H1 (cell line): ENCODE results near the gene LRRTM2. TPM values are rescaled to one million over a fixed set of nuclear protein-coding genes. Genes with fewer than 3 reads are reported as not detected.

ENCODE experiments used
- CTCF ChIA-PET: fragments of 300-600 bp; sonication (Branson Sonifier 250); formaldehyde crosslinking; loops from one replicate; lab custom pipeline; 2021; ENCODE audit not compliant: partially characterized antibody; lab: Charles Lee
- POLR2A ChIA-PET: fragments of 300-600 bp; sonication (Branson Sonifier 250); formaldehyde crosslinking; loops from one replicate; lab custom pipeline; 2021; ENCODE audit warnings: inconsistent platforms; ENCODE audit not compliant: partially characterized antibody; lab: Charles Lee
- DNase-seq, 2 experiments: peaks; one replicate each; pipeline versions ENCODE4 v3.0.0 to v3.0.0-alpha.2; 2010 to 2022; ENCODE audit warnings: low spot score in 2 of 2, low read depth in 1 of 2, mixed read lengths in 1 of 2
- FAIRE-seq: peaks from 2 replicates; lab custom pipeline; 2011; peaks lifted over from hg19 to GRCh38; lab: Jason Lieb, UNC
- H2AFZ ChIP-seq: 2 replicates; pipeline ENCODE4 v1.8.1; 2012; ENCODE audit warnings: low read length, inconsistent platforms
- H2AK5ac ChIP-seq: 2 replicates; pipeline ENCODE4 v1.6.1; 2013; ENCODE audit warnings: low read depth, low read length
- H2BK120ac ChIP-seq: replicated peaks from 2 replicates; pipeline ENCODE3; 2013; ENCODE audit warnings: low read depth, low read length, inconsistent platforms
- H2BK12ac ChIP-seq: 2 replicates; pipeline ENCODE4 v1.6.1; 2013; ENCODE audit warnings: low read depth, low read length
- H2BK15ac ChIP-seq: 2 replicates; pipeline ENCODE4 v1.6.1; 2013; ENCODE audit warnings: low read length
- H2BK20ac ChIP-seq: 2 replicates; pipeline ENCODE4 v1.6.1; 2013; ENCODE audit warnings: low read length
- H2BK5ac ChIP-seq: 2 replicates; pipeline ENCODE4 v1.6.1; 2013; ENCODE audit warnings: low read depth, low read length
- H3K14ac ChIP-seq: 2 replicates; pipeline ENCODE4 v1.6.1; 2013; ENCODE audit warnings: inconsistent platforms; ENCODE audit not compliant: insufficient read length
- H3K18ac ChIP-seq: 2 replicates; pipeline ENCODE4 v1.6.1; 2013; ENCODE audit warnings: low read length; ENCODE audit errors: extremely low read depth
- H3K23ac ChIP-seq: 2 replicates; pipeline ENCODE4 v1.6.1; 2013; ENCODE audit warnings: inconsistent platforms; ENCODE audit not compliant: insufficient read length
- H3K23me2 ChIP-seq: 2 replicates; pipeline ENCODE4 v1.6.1; 2013; ENCODE audit warnings: low read depth, low read length
- H3K27ac ChIP-seq: 2 replicates; pipeline ENCODE4 v1.6.1; 2011; ENCODE audit warnings: low read depth, low read length, inconsistent platforms
- H3K27me3 ChIP-seq, 4 experiments: replicated peaks in 1 of 4; 1 replicate in 1 of 4; 2 replicates in 3 of 4; pipeline versions ENCODE4 v1.6.1 to v1.8.1; 2011 to 2013; ENCODE audit warnings: low read length in 3 of 4, mild to moderate bottlenecking in 3 of 4, inconsistent platforms in 2 of 4, mixed read lengths in 2 of 4, moderate library complexity in 1 of 4; ENCODE audit not compliant: control insufficient read depth in 3 of 4, insufficient read depth in 3 of 4; ENCODE audit errors: extremely low read depth in 1 of 4
- H3K36me3 ChIP-seq, 4 experiments: 2 replicates each; pipeline versions ENCODE4 v1.6.1 to v1.8.1; 2011 to 2013; ENCODE audit warnings: mild to moderate bottlenecking in 4 of 4, low read length in 3 of 4, moderate library complexity in 2 of 4, control low read depth in 1 of 4, inconsistent platforms in 1 of 4; ENCODE audit not compliant: insufficient read depth in 4 of 4, control insufficient read depth in 2 of 4
- H3K4ac ChIP-seq: replicated peaks from 2 replicates; pipeline ENCODE3; 2013; ENCODE audit warnings: low read length, low read depth, mixed read lengths, inconsistent platforms; ENCODE audit not compliant: insufficient read length
- H3K4me1 ChIP-seq, 4 experiments: replicated peaks in 1 of 4; 1 replicate in 1 of 4; 2 replicates in 3 of 4; pipeline versions ENCODE4 v1.6.1 to v1.8.1; 2011 to 2013; ENCODE audit warnings: low read length in 3 of 4, inconsistent platforms in 2 of 4, mixed read lengths in 1 of 4; ENCODE audit not compliant: insufficient read depth in 4 of 4, control insufficient read depth in 3 of 4
- H3K4me2 ChIP-seq, 2 experiments: 2 replicates each; pipeline versions ENCODE4 v1.6.1 to v1.8.1; 2011 to 2013; ENCODE audit warnings: low read depth in 2 of 2, low read length in 2 of 2, control low read depth in 1 of 2, inconsistent platforms in 1 of 2, mild to moderate bottlenecking in 1 of 2; ENCODE audit not compliant: insufficient read depth in 1 of 2
- H3K4me3 ChIP-seq, 4 experiments: fragments of 200-600, 300-600 bp in 1 of 4; sonication (generic), shearing (Covaris generic), sonication (Bioruptor Twin) in 1 of 4; 2 replicates each; pipeline versions ENCODE4 v1.5.1 to v1.8.1; 2011 to 2016; ENCODE audit warnings: low read length in 4 of 4, low read depth in 3 of 4, control low read depth in 2 of 4, inconsistent platforms in 2 of 4, mild to moderate bottlenecking in 2 of 4, mixed read lengths in 1 of 4, moderate library complexity in 1 of 4; ENCODE audit not compliant: insufficient read depth in 2 of 4; ENCODE audit errors: extremely low read depth in 1 of 4
- H3K56ac ChIP-seq: replicated peaks from 2 replicates; pipeline ENCODE3; 2013; ENCODE audit warnings: low read depth, mild to moderate bottlenecking, mixed read lengths, low read length, inconsistent platforms; ENCODE audit not compliant: insufficient read length
- H3K79me1 ChIP-seq: 2 replicates; pipeline ENCODE4 v1.6.1; 2013; ENCODE audit warnings: low read depth, low read length, control low read depth
- H3K79me2 ChIP-seq, 2 experiments: 2 replicates each; pipeline versions ENCODE4 v1.6.1 to v1.8.1; 2012 to 2013; ENCODE audit warnings: low read length in 2 of 2, mild to moderate bottlenecking in 2 of 2, inconsistent platforms in 1 of 2; ENCODE audit not compliant: insufficient read depth in 2 of 2, control insufficient read depth in 1 of 2
- H3K9ac ChIP-seq, 4 experiments: replicated peaks in 1 of 4; 1 replicate in 1 of 4; 2 replicates in 3 of 4; pipeline versions ENCODE4 v1.6.1 to v1.8.1; 2011 to 2013; ENCODE audit warnings: low read depth in 3 of 4, low read length in 3 of 4, control low read depth in 2 of 4, mild to moderate bottlenecking in 2 of 4, moderate library complexity in 2 of 4, inconsistent platforms in 1 of 4; ENCODE audit errors: extremely low read depth in 1 of 4
- H3K9me3 ChIP-seq, 2 experiments: 2 replicates each; pipeline versions ENCODE4 v1.6.1 to v1.8.1; 2012 to 2013; ENCODE audit warnings: mild to moderate bottlenecking in 2 of 2, moderate library complexity in 2 of 2, control low read depth in 1 of 2, inconsistent platforms in 1 of 2, low read depth in 1 of 2, low read length in 1 of 2, mixed read lengths in 1 of 2; ENCODE audit not compliant: insufficient read depth in 2 of 2
- H4K20me1 ChIP-seq, 2 experiments: replicated peaks in 1 of 2; 2 replicates each; pipeline versions ENCODE3 to v1.8.1; 2011 to 2013; ENCODE audit warnings: inconsistent platforms in 2 of 2, low read length in 2 of 2, mild to moderate bottlenecking in 1 of 2; ENCODE audit not compliant: insufficient read depth in 2 of 2, control insufficient read depth in 1 of 2
- H4K5ac ChIP-seq: 2 replicates; pipeline ENCODE4 v1.6.1; 2013; ENCODE audit warnings: low read length, low read depth, mixed read lengths, inconsistent platforms; ENCODE audit not compliant: insufficient read length
- H4K8ac ChIP-seq: 2 replicates; pipeline ENCODE4 v1.8.0; 2013; ENCODE audit warnings: mild to moderate bottlenecking, moderate library complexity, low read length, inconsistent platforms; ENCODE audit not compliant: insufficient read depth; ENCODE audit errors: extremely low read depth
- H4K91ac ChIP-seq: replicated peaks from 2 replicates; pipeline ENCODE3; 2013; ENCODE audit warnings: low read length, mixed read lengths, inconsistent platforms; ENCODE audit not compliant: insufficient read length
- SP2 ChIP-seq: IDR thresholded peaks from 2 replicates; pipeline ENCODE4 v1.6.1; 2012; ENCODE audit warnings: mild to moderate bottlenecking, low read length, inconsistent platforms
- polyA plus RNA-seq, 7 experiments: library from polyadenylated mRNA; depleted of rRNA in 3 of 7; stranded (reverse) in 5 of 7; unstranded in 2 of 7; fragments of >200 nt in 5 of 7; fragments of 200-250 nt in 2 of 7; gene quantifications; 1 replicate in 5 of 7; 2 replicates in 1 of 7; 4 replicates in 1 of 7; pipeline versions ENCODE4 v1.2.1 to v1.2.3, GENCODE V29; 2011 to 2013; ENCODE audit warnings: missing spikeins in 2 of 7, mixed read lengths in 2 of 7
- total RNA-seq: library from RNA; stranded (reverse); fragmentation: NEBNext Ultra II Directional; extraction: Animal tissue kit (Norgen Biotek cat#: 25700); gene quantifications from 2 replicates; pipeline ENCODE4 v1.2.1, GENCODE V29; 2021

Gene LRRTM2
- total and polyA plus RNA-seq, 2 of the 8 experiments (the other 6 are each of a cell fraction or from before 2014, with no cell fraction given), result not detected

GRCh38 chr5:138831703-138832102 is 43.4 kb downstream of the LRRTM2 start:
- no peak overlapping the region for H4K8ac ChIP-seq
- H3K18ac ChIP-seq, result no peak overlapping the region
- no peak overlapping the region for H4K91ac ChIP-seq
- no peak overlapping the region for H3K4ac ChIP-seq
- peaks cover 2% of the 10 kb centered on the region; the same call in 1 of the 2 replicates for H3K79me1 ChIP-seq
- no peak overlapping the region for H3K27ac ChIP-seq
- no peak overlapping the region for H4K5ac ChIP-seq
- no peak for TF ChIP-seq SP2
- no peak overlapping the region; a peak in 1 of 8 replicates for H3K4me3 ChIP-seq
- ChIA-PET POLR2A (interaction anchor here (0.8 to 1.0 kb wide), 2 partner anchors 9 to 75 kb away, joined by 3 to 7 read pairs; no protein-coding TSS in a partner anchor), CTCF (interaction anchor here (1.4 kb wide), 1 partner anchor 43 kb away, joined by 4 read pairs; no protein-coding TSS in a partner anchor)
- no peak overlapping the region for H3K56ac ChIP-seq
- H3K4me2 ChIP-seq, result no peak overlapping the region
- H3K36me3 ChIP-seq, result peaks cover 0 to 27% (median 16%) of the 10 kb centered on the region in 4 experiments; a peak in 6 of 8 replicates
- no peaks in the 10 kb centered on the region for H3K27me3 ChIP-seq
- no peak overlapping the region for H2BK15ac ChIP-seq
- H3K14ac ChIP-seq, result no peak overlapping the region
- no peak overlapping the region for H3K23ac ChIP-seq
- no peak overlapping the region for H2BK120ac ChIP-seq
- no peaks in the 10 kb centered on the region; the same call in 1 of the 2 replicates for H3K23me2 ChIP-seq
- peaks cover 0 to 42% of the 10 kb centered on the region in 2 experiments; a peak in 2 of 4 replicates for H3K79me2 ChIP-seq
- peaks cover 0 to 27% (median 16%) of the 10 kb centered on the region in 4 experiments; a peak in 5 of 7 replicates for H3K4me1 ChIP-seq
- DNase-seq, result no peak
- H2BK5ac ChIP-seq, result no peak overlapping the region
- H3K9ac ChIP-seq, result no peak overlapping the region
- H2BK20ac ChIP-seq, result no peak overlapping the region
- H4K20me1 ChIP-seq, result no peaks in the 10 kb centered on the region
- no peak overlapping the region for H2AK5ac ChIP-seq
- no peaks in the 10 kb centered on the region for H3K9me3 ChIP-seq
- no peak overlapping the region for H2BK12ac ChIP-seq
- no peak overlapping the region for H2AFZ ChIP-seq
- no peak for FAIRE-seq
